ENCODE data around the gene IFT74.

IFT74 gene

GRCh38 chr9:26975728-26976707 lies 19.8 kb downstream of the IFT74 start:
- DNase-seq, result peak; percentile 17 to 47

- no peak for DNase-seq
Observed at GRCh38 chr9:26983340-26983739, 27.1 kb downstream of the IFT74 start.

GRCh38 chr9:26995810-26996209 lies 39.6 kb downstream of the IFT74 start:
- DNase-seq, result no peak

GRCh38 chr9:27003426-27004077 lies 47.3 kb downstream of the IFT74 start:
- no peak for DNase-seq

GRCh38 chr9:27005491-27005890 lies 49.3 kb downstream of the IFT74 start, which contains the start of gene LRRC19:
Gene LRRC19, minus strand, starts transcription at chr9:27005672. Its CDS starts 5,978 bp downstream, at chr9:26999694.
- DNase-seq, result no peak

- DNase-seq, result no peak
Observed at GRCh38 chr9:27019589-27019988, 63.4 kb downstream of the IFT74 start.

- DNase-seq, result no peak
Observed at GRCh38 chr9:27022920-27023319, 66.7 kb downstream of the IFT74 start.

GRCh38 chr9:27029186-27029585 lies 73.0 kb downstream of the IFT74 start:
- DNase-seq, result no peak

GRCh38 chr9:27033815-27034403 lies 77.7 kb downstream of the IFT74 start:
- DNase-seq, result peak; percentile 52 to 60

GRCh38 chr9:27037499-27037898 lies 81.3 kb downstream of the IFT74 start:
- no peak for DNase-seq

- no peak for DNase-seq
Observed at GRCh38 chr9:27041746-27042145, 85.5 kb downstream of the IFT74 start.

GRCh38 chr9:27042476-27042875 lies 86.3 kb downstream of the IFT74 start:
- no peak for DNase-seq

GRCh38 chr9:27043176-27043575 lies 87.0 kb downstream of the IFT74 start:
- no peak for DNase-seq

- no peak for DNase-seq
Observed at GRCh38 chr9:27047136-27047535, 90.9 kb downstream of the IFT74 start.

- DNase-seq, result no peak
Observed at GRCh38 chr9:27053369-27054022, 97.3 kb downstream of the IFT74 start.

GRCh38 chr9:27054125-27054524 lies 97.9 kb downstream of the IFT74 start:
- no peak for DNase-seq

GRCh38 chr9:27054841-27055240 lies 98.6 kb downstream of the IFT74 start:
- DNase-seq, result no peak

GRCh38 chr9:27059412-27059811 lies 103.2 kb downstream of the IFT74 start:
- DNase-seq, result no peak

GRCh38 chr9:27059907-27060306 lies 103.7 kb downstream of the IFT74 start:
- peak in 1 of 2 experiments; percentile 12 for DNase-seq

GRCh38 chr9:27065288-27065687 lies 109.1 kb downstream of the IFT74 start:
- DNase-seq, result no peak

GRCh38 chr9:27073841-27074728 lies 117.9 kb downstream of the IFT74 start:
- no peak for DNase-seq

- DNase-seq, result no peak
Observed at GRCh38 chr9:27078685-27079084, 122.5 kb downstream of the IFT74 start.

Data from NCI-H2081 (cell line).